SKM-1 treated with dmso at 0.1 percent for 144 hours (cell line): ENCODE data around the gene UBFD1.
"Not testable (repeated sequence)": the region's sequence is repeated elsewhere in the genome, so short reads cannot be mapped to it uniquely, and the experiment has no call there.

Experiments
- DNase-seq: peaks from one replicate; lab custom pipeline; 2025; ENCODE audit not compliant: unreplicated experiment; lab: John Stamatoyannopoulos, UW

The UBFD1 gene

DNA sequence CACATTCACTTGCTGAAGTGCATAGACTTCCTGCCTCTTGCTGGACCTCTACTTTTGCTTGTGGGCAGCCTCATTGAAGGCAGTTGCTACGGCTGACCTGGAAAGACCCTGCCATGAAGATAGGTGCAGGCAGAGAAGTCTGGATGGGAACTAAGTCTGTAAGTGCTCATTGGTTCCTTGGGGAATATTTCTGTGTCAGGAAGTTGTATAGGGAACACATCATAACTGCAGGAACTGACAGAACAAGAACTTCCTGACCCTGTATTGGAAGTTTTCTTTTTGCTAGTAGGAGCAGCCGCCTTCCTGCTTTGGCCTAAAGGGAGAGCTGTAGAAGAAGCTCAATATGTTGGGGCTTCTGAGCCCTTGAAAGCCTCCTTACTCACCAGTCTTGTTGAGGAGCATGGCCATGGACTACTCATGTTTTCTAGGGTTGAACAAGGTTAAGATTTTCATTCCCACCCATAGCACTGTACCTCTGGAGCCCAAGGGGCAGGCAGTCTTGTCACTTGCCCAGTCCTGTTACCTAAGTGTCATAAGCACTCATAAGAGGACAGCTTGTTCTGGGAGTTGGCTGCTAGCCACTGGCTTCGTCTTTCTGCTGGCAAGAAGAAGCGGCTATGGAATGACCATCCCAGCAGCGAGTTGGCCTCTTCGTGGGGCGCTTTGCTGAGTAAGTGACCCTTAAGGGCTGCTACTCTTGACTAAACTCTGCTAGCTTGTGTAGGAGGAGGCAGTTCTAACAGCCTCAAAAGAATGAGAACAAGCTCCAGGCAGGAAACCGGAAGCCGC lies 7.2 kb downstream of the UBFD1 start:
- DNase-seq = no peak

DNA sequence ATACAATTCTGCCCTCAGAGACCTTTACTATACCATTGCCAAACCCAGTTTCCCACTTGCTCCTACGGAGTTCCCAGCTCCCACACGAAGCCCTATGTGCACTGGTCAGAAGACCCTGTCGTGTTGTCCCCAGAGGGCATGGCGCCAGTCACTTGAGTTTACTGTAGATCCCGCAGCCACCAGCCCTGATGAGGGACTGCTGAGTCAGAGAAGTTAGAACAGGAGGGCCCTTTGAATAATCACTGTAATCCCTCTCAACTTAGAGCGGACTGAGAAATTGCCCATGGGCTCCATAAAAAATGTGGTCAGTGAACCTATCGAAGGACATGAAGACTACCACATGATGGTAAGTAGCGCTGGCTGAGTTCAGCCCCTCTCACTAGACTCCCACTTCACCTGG lies 9.2 kb downstream of the UBFD1 start:
- DNase-seq = no peak

- DNase-seq = no peak
Measured at GRCh38 chr16:23567602-23568001, 10.1 kb downstream of the UBFD1 start.

DNA sequence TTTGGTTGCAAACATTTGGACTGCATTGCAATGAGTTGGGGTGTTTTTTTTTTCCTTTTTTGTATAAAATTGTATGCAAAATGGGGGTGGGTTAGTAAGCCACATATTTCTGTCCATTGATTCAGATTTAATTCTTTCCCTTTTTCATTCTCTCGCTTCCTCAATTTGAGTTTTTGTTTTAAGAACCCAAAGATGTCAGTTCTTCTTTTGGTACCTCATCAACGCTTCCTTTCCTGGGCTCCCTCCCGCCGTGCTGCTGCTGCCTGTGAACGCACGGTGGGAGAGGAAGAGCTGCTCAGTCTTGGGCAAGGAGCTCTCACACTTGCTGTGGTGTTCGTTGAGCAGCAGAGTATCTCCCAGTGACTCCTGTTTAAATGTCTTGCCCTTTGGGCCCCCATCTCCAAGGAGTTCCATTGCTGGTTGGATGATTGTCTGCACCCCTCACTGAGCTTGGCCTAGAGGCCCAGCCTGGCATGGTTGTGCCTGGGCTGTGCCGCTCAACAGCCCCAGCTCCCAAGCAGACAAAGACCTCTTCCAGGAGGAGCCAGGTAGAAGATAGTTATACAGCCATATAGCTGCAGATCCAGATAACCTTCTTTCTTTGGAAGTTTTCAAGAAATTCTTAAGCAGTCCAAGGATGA lies 13.6 kb downstream of the UBFD1 start:
- peak; percentile 53 for DNase-seq

GRCh38 chr16:23571895-23572294 lies 14.4 kb downstream of the UBFD1 start:
- DNase-seq = no peak

DNA sequence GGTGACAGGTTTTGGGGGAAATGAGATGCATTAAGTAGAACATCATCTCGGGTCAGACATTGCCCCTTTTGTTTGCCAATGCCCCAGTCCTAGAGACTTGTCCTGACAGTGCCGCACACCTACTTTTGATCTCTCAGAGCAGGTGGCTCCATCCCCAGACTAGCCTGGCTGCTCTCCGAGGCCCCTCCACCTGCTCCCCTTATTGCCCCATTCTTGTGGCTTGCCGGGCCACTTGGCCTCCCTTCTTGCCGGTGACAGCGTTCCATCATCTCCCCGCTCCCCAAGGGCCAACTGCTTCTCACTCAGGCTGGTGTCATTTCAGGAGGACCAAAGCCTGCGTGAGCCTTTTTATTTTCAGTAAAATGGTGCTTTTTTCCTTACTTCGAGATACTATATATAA lies 14.9 kb downstream of the UBFD1 start:
- no peak for DNase-seq

DNA sequence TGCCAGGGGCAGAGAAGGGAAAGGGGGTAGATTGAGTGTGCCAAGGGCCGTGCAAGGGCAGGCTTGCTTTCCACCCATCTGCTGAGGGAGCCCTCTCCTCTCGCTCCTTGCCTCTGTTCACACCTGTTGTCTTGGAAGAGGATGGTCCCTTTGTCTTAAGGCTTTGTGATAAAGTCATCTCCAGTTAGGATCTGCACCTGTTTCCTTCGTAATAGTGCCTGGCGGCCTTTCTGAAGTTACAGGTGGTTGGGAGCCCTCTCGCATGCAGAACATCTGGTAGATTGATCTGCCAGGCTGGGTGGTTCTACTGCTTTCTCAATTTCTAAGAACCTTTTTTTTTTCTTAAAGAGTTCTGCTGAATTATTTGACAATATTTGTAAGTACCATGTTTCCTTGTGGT lies 16.3 kb downstream of the UBFD1 start:
- no peak for DNase-seq

GRCh38 chr16:23575834-23576233 lies 18.3 kb downstream of the UBFD1 start:
- DNase-seq = no peak

- no peak for DNase-seq
Measured at GRCh38 chr16:23577493-23577892, 20.0 kb downstream of the UBFD1 start.

- DNase-seq = no peak
Measured at GRCh38 chr16:23578101-23578830, 20.7 kb downstream of the UBFD1 start.

DNA sequence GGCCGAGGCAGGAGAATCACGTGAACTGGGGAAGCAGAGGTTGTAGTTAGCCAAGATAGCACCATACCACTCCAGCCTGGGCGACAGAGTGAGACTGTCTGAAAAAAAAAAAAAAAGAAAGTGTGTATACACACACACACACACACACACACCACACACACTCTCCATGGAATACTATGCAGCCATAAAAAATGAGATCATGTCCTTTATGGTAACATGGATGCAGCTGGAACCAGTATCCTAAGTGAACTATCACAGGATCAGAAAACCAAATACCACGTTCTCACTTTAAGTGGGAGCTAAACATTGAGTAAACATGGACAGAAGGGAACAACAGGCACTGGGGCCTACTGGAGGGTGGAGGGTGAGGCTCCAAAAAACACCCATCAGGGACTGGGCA lies 21.8 kb downstream of the UBFD1 start:
- DNase-seq = no peak

GRCh38 chr16:23580391-23580790 lies 22.9 kb downstream of the UBFD1 start:
- DNase-seq = no peak

- no peak for DNase-seq
Measured at GRCh38 chr16:23581764-23582163, 24.2 kb downstream of the UBFD1 start.

GRCh38 chr16:23583271-23583670 lies 25.7 kb downstream of the UBFD1 start:
- not testable (repeated sequence) for DNase-seq

DNA sequence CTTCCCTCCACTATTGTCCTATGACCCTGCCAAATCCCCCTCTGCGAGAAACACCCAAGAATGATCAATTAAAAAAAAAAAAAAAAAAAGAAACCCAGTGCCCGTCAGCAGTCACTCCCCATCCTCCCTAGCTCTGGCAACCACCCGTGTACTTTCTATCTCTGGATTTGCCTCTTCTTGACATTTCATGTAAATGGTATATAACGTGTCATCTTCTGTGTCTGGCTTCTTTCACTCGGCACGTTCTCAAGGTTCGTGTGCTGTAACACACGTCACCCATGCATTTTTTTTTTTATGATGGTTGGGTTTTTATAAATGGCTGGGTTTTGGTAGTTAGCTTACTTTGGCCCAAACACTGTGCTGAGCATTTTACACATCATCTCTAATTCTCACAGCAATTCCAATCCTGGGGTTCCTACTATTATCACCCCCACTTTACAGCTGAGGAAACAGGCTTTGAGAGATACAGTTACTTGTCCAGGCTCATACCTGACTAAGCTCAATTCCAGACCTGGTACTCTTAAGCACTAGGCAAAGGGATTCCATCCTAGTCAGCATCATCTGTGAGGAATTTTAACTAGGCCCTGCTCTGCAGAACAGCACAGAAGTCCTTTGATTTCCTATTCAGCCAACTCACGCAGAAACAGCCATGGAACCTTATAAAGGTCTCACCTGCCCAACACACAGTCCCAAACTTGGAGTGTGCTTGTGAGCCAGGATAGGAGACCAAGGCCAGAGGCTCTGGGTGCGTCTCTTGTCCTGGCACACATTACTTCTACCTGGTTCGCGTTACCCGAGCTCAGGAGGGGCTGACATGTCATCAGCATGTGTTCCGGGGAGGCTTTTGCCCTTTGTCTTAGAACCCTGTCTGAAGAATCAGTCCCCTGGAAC lies 26.9 kb downstream of the UBFD1 start:
- no peak for DNase-seq

DNA sequence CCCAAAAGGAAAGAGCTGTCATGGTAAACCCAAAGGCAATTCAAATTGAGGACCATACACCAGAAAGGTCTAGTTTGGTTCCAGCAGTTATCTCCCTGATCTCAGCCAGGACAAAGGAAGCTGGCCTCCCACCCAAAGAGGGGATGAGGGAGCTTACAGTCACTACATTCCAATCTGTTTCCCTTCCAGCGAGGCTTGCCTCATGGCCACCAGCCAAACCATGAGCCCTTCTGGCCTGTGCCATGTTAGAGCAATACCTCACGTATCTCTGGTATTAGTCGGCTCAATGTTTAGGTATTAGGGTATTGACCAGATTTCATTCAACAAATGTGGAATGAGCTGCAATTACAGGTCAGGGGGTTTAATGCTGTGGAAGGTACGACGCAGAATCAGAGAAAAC lies 30.2 kb downstream of the UBFD1 start:
- no peak for DNase-seq

DNA sequence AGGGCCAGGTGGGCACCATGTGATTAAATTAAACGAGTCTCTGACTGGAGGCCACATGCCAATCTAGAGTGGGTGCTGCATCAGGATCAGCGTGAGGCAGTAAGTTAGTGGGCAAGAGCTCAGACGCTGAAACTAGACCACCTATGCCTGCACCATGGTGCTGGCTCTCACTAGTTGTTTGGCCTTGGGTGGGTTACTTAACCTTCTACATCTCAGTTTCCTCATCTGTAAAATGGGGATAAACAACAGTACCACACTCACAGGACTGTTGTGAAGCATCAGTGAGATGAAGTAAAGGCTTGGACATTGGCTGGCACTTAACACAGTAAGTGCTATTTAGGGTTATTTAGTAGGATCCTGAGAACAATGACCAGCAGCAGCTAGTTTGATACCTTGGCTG lies 32.7 kb downstream of the UBFD1 start:
- no peak for DNase-seq

- DNase-seq = no peak
Measured at GRCh38 chr16:23594186-23594585, 36.7 kb downstream of the UBFD1 start.

- DNase-seq = no peak
Measured at GRCh38 chr16:23595246-23595950, 37.9 kb downstream of the UBFD1 start.

DNA sequence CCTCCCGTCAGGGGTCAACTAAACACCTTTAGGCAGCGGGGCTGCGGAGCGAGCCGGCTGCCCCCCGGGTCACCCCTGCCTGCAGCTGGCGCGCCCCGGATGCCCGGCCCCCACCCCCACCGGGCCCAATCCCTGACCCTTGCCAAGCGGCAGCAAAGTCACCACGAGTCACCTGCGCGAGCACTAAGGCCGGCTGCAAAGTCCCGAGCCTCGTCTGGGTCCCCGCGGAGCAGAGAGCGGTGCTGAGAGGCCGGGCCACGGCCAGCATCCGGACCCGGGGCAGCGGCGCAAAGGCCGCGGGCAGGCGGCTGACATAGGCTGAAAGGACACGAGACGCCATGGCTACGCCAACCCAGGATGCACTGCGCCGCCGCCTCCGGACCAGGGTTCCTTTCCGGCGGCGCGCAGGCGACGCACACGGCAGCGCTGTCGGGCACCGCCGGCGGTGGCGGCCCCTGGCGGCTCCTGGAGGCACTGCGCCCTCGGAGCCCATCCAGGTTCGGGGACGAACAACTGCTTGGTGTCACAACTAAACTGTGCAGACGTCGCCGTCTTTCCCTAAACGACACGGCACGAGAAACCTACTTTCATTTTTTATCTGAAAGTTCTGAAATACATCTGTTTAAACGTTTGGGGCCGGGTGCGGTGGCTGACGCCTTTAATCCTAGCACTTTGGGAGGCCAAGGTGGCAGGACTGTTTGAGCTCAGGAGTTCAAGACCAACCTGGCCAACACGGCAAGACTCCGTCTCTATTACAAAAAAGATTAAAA lies 38.6 kb downstream of the UBFD1 start, which contains the start of gene NDUFAB1:
TSS of gene NDUFAB1 (minus strand) at position 366 of the 770 bp plus-strand sequence. CDS start at position 340, 26 bp downstream.
- peak; percentile 90 for DNase-seq
